DOHH2 (cell line): Measurements from ENCODE around the gene POU2F3.

Experiments
- CTCF ChIP-seq: fragments of 200-600 bp; sonication (generic); IDR thresholded peaks from one replicate; pipeline ENCODE4 v1.5.1; 2014; ENCODE audit warnings: antibody characterized with exemption, mild to moderate bottlenecking, low read depth, low read length; ENCODE audit not compliant: poor library complexity, severe bottlenecking
- EZH2phosphoT487 ChIP-seq: fragments of 200-600 bp; sonication (generic); IDR thresholded peaks from 2 replicates; pipeline ENCODE4 v1.6.1; 2017; ENCODE audit warnings: borderline replicate concordance, mild to moderate bottlenecking, antibody characterized with exemption, low read length, moderate library complexity, mixed read lengths

- TF ChIP-seq CTCF: no peak
- TF ChIP-seq EZH2phosphoT487: no peak
Observed at GRCh38 chr11:120222916-120223315, 17.0 kb upstream of the POU2F3 start.
